GM18861 (cell line): Measurements from ENCODE around the gene NAIF1.
"Not testable (repeated sequence)": the region's sequence is repeated elsewhere in the genome, so short reads cannot be mapped to it uniquely, and the experiment has no call there.

ENCODE experiments used
- ATAC-seq: cut with Tn5 transposase; IDR thresholded peaks from one replicate; pipeline ENCODE4 v1.9.1; 2021; ENCODE audit not compliant: unreplicated experiment

Gene NAIF1

GRCh38 chr9:128066713-128067644 lies at the start of gene NAIF1:
Gene NAIF1, minus strand, starts transcription at chr9:128067320. Its CDS starts 219 bp downstream, at chr9:128067101.
- ATAC-seq: peak; percentile 58

DNA sequence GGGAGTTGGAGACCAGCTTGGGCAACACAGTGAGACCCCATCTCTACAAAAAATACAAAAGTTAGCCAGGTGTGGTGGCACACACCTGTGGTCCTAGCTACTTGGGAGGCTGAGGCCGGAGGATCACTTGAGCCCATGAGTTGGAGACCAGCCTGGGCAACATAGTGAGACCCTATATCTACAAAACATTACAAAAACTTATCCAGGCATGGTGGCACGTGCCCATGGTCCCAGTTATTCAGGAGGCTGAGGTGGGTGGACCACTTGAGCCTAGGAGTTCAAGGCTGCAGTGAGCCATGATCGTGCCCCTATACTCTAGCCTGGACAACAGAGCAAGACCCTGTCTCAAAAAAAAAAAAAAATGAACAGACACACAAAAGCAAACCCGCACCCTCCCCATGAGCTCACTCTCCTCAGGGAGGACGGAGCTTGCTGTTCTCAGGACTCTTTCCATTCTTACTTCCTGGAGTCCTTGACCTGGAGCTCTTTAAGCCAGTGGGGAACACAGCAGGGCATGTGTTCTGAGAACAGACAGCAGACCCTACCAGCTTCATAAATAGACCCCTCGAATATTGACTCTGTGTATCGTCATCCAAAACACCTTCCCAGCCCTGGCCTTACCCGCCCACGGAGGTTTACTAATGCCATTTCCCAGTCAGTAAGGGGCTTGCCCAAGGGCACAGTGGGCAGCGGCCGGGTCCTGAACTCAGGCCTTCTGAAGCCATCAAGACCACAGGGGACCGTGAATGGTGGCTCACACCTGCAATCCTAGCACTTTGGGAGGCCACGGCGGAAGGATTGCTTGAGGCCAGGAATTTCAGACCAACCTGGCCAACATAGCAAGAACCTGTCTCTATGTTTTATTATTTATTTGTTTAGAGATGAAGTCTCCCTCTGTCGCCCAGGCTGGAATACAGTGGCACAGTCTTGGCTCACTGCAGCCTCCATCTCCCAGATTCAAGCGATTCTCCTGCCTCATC lies 49.3 kb upstream of the NAIF1 start:
- no peak for ATAC-seq

- no peak for ATAC-seq
Measured at GRCh38 chr9:128115187-128116103, 48.3 kb upstream of the NAIF1 start.

DNA sequence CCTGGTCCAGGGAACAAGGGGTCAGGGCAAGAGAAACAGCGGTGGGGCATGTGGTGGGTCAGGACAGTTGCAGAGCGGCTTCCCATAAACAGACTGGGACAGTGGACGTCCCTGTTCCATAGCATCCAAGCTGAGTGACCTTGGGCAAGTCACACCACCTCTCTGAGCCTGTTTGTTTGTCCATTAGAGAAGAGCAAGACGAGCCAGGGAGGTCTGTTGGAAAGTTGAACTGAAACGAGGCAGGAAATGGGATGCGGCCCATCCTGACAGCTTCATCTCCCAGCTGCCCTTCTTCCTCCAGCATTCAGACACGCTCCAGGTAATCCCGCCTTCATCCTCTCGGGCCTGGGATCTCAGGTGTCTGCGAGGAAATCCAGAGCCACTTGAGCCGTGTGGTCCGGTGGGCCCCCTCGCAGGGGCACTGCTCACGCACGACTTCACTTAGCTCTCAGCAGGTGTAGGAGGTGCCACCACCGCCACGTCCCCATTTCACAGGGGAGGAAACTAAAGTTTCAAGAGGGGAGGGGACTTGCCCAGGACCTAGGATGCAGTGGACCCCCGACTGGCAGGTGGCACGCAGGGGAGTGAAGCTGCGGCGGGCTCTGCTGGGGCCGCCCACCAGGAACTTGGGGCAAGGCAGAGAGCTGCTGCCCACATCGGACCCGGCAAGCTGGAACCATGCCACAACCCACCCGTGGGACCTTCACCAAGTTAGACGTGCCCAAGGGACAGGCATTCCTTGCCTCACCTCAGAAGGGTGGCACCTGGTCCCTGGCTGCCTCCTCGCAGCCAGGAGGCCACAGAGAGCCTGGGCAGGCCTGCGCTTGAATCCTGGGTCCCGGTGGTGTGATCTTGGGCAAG lies 47.4 kb upstream of the NAIF1 start:
- ATAC-seq: no peak

DNA sequence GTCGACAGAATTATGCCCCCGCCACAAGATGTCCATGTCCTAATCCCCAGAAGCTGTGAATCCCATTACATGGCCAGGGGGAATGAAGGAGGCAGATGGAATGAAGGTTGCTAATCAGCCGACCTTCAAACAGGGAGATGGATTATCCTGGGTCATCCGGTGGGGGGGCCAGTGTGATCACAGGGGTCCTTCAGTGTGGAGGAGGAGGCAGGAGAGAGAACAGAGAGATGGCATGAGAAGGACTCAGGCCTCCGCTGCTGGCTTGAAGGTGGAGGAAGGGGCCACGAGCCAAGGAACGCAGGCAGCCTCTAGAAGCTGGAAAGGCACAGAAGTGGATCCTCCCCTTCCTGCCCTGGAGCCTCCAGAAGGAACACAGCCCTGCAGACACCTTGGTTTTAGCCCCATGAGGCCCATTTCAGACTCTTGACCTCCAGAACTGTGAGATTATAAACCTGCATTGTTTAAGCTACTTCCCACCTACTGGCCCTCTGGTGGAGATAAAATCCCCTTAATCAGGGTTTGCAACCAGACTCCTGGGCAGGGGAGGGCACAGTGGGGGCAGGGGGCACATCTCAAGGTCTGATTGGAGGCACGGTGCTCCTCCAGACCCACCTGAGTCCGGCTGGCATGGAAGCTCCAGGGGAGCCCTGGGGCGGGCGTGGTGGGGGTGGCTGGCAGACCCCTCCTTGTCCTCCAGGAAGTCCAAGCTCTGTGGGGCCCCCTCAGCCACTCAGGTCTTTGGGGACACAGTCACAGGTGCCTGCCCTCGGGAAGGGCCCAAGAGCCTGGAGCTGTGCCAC lies 46.6 kb upstream of the NAIF1 start:
- no peak for ATAC-seq

GRCh38 chr9:128111726-128112125 lies 44.6 kb upstream of the NAIF1 start:
- not testable (repeated sequence) for ATAC-seq

- ATAC-seq: no peak
Measured at GRCh38 chr9:128109050-128109709, 42.1 kb upstream of the NAIF1 start.

DNA sequence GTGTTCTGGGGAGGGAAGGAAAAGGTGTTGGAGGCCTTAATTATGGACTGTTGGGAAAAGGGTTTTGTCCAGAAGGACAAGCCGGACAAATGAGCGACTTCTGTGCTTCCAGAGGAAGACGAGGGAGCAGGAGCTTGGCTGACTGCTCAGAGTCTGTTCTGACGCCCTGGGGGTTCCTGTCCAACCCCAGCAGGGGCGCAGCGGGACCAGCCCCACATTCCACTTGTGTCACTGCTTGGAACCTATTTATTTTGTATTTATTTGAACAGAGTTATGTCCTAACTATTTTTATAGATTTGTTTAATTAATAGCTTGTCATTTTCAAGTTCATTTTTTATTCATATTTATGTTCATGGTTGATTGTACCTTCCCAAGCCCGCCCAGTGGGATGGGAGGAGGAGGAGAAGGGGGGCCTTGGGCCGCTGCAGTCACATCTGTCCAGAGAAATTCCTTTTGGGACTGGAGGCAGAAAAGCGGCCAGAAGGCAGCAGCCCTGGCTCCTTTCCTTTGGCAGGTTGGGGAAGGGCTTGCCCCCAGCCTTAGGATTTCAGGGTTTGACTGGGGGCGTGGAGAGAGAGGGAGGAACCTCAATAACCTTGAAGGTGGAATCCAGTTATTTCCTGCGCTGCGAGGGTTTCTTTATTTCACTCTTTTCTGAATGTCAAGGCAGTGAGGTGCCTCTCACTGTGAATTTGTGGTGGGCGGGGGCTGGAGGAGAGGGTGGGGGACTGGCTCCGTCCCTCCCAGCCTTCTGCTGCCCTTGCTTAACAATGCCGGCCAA lies 41.3 kb upstream of the NAIF1 start:
- no peak for ATAC-seq

DNA sequence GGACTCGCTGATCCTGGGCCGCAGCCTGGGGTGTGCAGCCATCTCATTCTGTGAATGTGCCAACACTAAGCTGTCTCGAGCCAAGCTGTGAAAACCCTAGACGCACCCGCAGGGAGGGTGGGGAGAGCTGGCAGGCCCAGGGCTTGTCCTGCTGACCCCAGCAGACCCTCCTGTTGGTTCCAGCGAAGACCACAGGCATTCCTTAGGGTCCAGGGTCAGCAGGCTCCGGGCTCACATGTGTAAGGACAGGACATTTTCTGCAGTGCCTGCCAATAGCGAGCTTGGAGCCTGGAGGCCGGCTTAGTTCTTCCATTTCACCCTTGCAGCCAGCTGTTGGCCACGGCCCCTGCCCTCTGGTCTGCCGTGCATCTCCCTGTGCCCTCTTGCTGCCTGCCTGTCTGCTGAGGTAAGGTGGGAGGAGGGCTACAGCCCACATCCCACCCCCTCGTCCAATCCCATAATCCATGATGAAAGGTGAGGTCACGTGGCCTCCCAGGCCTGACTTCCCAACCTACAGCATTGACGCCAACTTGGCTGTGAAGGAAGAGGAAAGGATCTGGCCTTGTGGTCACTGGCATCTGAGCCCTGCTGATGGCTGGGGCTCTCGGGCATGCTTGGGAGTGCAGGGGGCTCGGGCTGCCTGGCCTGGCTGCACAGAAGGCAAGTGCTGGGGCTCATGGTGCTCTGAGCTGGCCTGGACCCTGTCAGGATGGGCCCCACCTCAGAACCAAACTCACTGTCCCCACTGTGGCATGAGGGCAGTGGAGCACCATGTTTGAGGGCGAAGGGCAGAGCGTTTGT lies 40.5 kb upstream of the NAIF1 start:
- no peak for ATAC-seq

DNA sequence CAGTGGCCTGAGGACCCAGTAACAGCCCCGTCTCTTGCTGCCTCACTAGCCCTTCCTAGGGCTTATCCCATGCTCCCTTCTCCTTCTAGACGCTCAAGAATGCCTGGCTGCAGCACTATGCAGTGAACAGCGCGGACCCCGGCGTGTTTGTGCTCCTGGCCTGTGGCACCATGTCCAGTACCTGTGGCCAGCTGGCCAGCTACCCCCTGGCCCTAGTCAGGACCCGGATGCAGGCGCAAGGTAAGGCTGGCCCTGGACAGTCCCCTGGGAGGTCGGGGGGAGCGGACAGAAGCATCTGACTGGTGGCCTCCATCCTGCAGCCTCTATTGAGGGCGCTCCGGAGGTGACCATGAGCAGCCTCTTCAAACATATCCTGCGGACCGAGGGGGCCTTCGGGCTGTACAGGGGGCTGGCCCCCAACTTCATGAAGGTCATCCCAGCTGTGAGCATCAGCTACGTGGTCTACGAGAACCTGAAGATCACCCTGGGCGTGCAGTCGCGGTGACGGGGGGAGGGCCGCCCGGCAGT lies 39.9 kb upstream of the NAIF1 start:
- no peak for ATAC-seq

GRCh38 chr9:128106181-128106939 lies 39.2 kb upstream of the NAIF1 start:
- no peak for ATAC-seq

DNA sequence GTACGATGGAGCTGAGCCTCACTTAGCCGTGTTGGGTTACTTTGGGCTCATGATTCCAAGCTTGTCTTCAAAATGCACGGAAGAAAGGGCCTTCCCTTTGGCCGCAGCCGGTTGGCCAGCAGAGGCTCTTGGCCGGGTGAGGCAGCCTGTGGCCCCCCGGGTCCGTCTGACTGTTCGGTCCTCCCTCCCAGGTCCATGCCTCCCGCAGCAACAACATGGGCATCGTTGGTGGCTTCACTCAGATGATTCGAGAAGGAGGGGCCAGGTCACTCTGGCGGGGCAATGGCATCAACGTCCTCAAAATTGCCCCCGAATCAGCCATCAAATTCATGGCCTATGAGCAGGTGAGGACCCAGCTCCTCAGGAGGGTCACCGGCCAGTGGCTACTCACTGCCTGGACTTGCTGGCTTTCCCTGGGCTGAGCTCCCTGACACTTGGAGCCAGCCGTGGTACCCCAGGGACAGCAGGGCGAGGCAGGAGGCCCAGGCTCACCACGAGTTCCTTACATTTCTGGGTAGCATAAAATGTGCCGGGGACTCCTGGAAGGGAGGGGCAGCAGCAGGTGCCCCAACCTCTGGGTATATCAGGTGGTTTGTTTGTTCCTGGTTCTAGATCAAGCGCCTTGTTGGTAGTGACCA lies 38.5 kb upstream of the NAIF1 start:
- no peak for ATAC-seq

DNA sequence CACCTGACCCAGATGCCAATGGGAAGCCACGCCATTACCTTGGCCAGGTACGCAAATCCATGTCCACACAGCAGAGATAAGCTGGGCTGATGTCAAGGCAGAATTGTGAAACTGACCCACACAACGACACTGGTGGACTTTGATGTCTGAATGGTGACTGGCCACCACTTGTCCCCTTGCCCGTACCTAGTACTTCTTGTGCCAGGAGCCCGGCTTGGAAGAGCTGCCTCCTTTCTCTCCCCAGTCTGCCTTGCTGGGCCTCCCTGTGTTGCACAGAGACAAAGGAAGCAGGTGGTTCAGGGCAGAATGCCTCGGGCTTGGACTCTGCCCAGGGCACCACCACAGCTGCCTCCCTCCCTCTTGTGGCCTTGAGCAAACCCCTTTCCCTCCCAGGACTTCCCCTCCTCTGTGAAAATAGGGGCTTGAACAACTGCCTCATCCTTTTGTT lies 37.1 kb upstream of the NAIF1 start:
- no peak for ATAC-seq

- no peak for ATAC-seq
Measured at GRCh38 chr9:128103589-128103962, 36.5 kb upstream of the NAIF1 start.
